Liver (tissue), 3 donors: Measurements from ENCODE around the gene ZDHHC14.

ENCODE experiments used
- CTCF ChIP-seq: fragments of 150-350 bp; IDR thresholded peaks from 2 replicates; pipeline ENCODE4 v1.5.1; 2017; ENCODE audit warnings: improper control_type of control experiment, low read depth, low read length; ENCODE audit not compliant: missing input control
- GABPA ChIP-seq, 2 donors: IDR thresholded peaks in 1 of 2; conservative IDR thresholded peaks in 1 of 2; 2 replicates each; pipeline ENCODE4 v1.6.1; 2016; ENCODE audit warnings: antibody characterized with exemption in 2 of 2, mild to moderate bottlenecking in 1 of 2, moderate library complexity in 1 of 2
- JUND ChIP-seq, 2 donors: IDR thresholded peaks; 2 replicates each; pipeline ENCODE4 v1.6.1; 2016; ENCODE audit warnings: antibody characterized with exemption in 2 of 2
- MAX ChIP-seq: IDR thresholded peaks from 2 replicates; pipeline ENCODE4 v1.6.1; 2016; ENCODE audit warnings: antibody characterized with exemption
- RAD21 ChIP-seq, 2 donors: IDR thresholded peaks; 2 replicates each; pipeline ENCODE4 v1.6.1; 2016; ENCODE audit warnings: antibody characterized with exemption in 2 of 2, mild to moderate bottlenecking in 2 of 2
- REST ChIP-seq: IDR thresholded peaks from 2 replicates; pipeline ENCODE4 v1.6.1; 2016; ENCODE audit warnings: antibody characterized with exemption, mild to moderate bottlenecking
- TAF1 ChIP-seq: conservative IDR thresholded peaks from 2 replicates; pipeline ENCODE4 v1.6.1; 2016; ENCODE audit warnings: antibody characterized with exemption, mild to moderate bottlenecking
- donor health status: healthy.
- donor health status: healthy.

- no peak for TF ChIP-seq RAD21 (IDR thresholded peaks at IDR 0.05)
- no peak for TF ChIP-seq JUND (IDR thresholded peaks at IDR 0.05)
- no peak for TF ChIP-seq MAX
- TF ChIP-seq CTCF = no peak
- no peak for TF ChIP-seq REST
- TF ChIP-seq GABPA (IDR thresholded peaks at IDR 0.05 in 1 of 2, conservative IDR thresholded peaks at IDR 0.05 in 1 of 2) = no peak
- TF ChIP-seq TAF1 = no peak
These were observed 45.2 kb upstream of the ZDHHC14 start for GRCh38 chr6:157335829-157336228.
